Measurements from ENCODE around the gene TNFRSF9.
"Not testable (repeated sequence)": the region's sequence is repeated elsewhere in the genome, so short reads cannot be mapped to it uniquely, and the experiment has no call there.

TNFRSF9 gene

DNA sequence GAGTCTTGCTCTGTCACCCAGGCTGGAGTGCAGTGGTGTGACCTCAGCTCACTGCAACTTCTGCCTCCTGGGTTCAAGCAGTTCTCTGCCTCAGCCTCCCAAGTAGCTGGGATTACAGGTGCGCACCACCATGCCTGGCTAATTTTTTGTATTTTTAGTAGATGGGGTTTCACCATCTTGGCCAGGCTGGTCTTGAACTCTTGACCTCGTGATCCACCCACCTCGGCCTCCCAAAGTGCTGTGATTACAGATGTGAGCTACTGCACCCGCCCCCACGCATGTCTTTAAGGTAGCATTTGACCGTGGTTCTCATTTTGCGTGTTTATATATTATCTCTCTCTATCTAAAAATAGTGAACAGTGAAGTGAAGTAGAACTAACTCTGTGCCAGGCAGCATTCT lies 23.2 kb upstream of the TNFRSF9 start:
- H3K18ac ChIP-seq (ENCODE audit: low read depth in 1 of 2, low read length in 2 of 2); H2BK5ac ChIP-seq (ENCODE audit: low read depth, low read length, poor library complexity, severe bottlenecking); H3K4ac ChIP-seq (ENCODE audit: low read depth in 1 of 2, low read length in 2 of 2); H2BK120ac ChIP-seq (ENCODE audit: low read depth, low read length); H3K9ac ChIP-seq (ENCODE audit: low read length); H4K91ac ChIP-seq (ENCODE audit: low read length); H4K8ac ChIP-seq (ENCODE audit: low read length); H2BK12ac ChIP-seq (ENCODE audit: low read length in 2 of 2); H3K27me3 ChIP-seq (ENCODE audit: control insufficient read depth in 1 of 2, insufficient read depth in 1 of 2, low read length in 2 of 2); H3K4me1 ChIP-seq (ENCODE audit: control insufficient read depth, insufficient read depth, low read depth, low read length); H3K9me3 ChIP-seq (ENCODE audit: control insufficient read depth, low read length); H3K14ac ChIP-seq (ENCODE audit: low read length in 2 of 2); H3K4me3 ChIP-seq (ENCODE audit: insufficient read depth in 1 of 2, low read depth in 1 of 2, low read length in 2 of 2); H3K27ac ChIP-seq (ENCODE audit: low read length, poor library complexity, severe bottlenecking); H3K23ac ChIP-seq (ENCODE audit: low read length in 2 of 2); H2BK15ac ChIP-seq (ENCODE audit: low read depth, poor library complexity, severe bottlenecking); H3K79me1 ChIP-seq (replicated peaks; ENCODE audit: low read length, poor library complexity, severe bottlenecking); H2AFZ ChIP-seq (ENCODE audit: low read depth, low read length); H2AK5ac ChIP-seq (ENCODE audit: low read length, severe bottlenecking); DNase-seq; H3K4me2 ChIP-seq (ENCODE audit: low read length, poor library complexity, severe bottlenecking): not testable (repeated sequence)
- WGBS, result 100% methylated on average over 7 of the region's 7 CpGs
- H3K36me3 ChIP-seq (ENCODE audit: control insufficient read depth in 1 of 2, insufficient read depth in 2 of 2, low read depth in 1 of 2, low read length in 2 of 2), result peaks cover 25 to 53% of the 10 kb centered on the region in 2 experiments

DNA sequence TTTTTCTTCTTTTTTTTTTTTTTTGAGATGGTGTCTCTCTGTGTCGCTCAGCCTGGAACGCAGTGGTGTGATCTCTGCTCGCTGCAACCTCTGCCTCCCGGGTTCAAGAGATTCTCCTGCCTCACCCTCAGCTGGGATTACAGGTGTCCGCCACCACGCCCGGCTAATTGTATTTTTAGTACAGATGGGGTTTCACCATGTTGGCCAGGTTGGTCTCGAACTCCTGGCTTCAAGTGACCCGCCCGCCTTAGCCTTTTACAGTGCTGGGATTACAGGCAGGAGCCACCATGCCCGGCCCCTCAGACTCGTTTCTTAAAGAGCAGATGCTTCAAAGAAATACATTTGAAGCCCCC lies 22.7 kb upstream of the TNFRSF9 start:
- not testable (repeated sequence) for DNase-seq; H3K4me1 ChIP-seq (ENCODE audit: control insufficient read depth, insufficient read depth, low read depth, low read length); H2BK5ac ChIP-seq (ENCODE audit: low read depth, low read length, poor library complexity, severe bottlenecking); H3K9me3 ChIP-seq (ENCODE audit: control insufficient read depth, low read length); H3K14ac ChIP-seq (ENCODE audit: low read length in 2 of 2); H3K4ac ChIP-seq (ENCODE audit: low read depth in 1 of 2, low read length in 2 of 2); H3K4me2 ChIP-seq (ENCODE audit: low read length, poor library complexity, severe bottlenecking); H2BK120ac ChIP-seq (ENCODE audit: low read depth, low read length); H4K91ac ChIP-seq (ENCODE audit: low read length); H3K18ac ChIP-seq (ENCODE audit: low read depth in 1 of 2, low read length in 2 of 2); H3K27me3 ChIP-seq (ENCODE audit: control insufficient read depth in 1 of 2, insufficient read depth in 1 of 2, low read length in 2 of 2); H3K79me1 ChIP-seq (replicated peaks; ENCODE audit: low read length, poor library complexity, severe bottlenecking); H2BK15ac ChIP-seq (ENCODE audit: low read depth, poor library complexity, severe bottlenecking); H2AK5ac ChIP-seq (ENCODE audit: low read length, severe bottlenecking); H2BK12ac ChIP-seq (ENCODE audit: low read length in 2 of 2); H4K8ac ChIP-seq (ENCODE audit: low read length); H2AFZ ChIP-seq (ENCODE audit: low read depth, low read length); H3K9ac ChIP-seq (ENCODE audit: low read length); H3K23ac ChIP-seq (ENCODE audit: low read length in 2 of 2); H3K4me3 ChIP-seq (ENCODE audit: insufficient read depth in 1 of 2, low read depth in 1 of 2, low read length in 2 of 2); H3K27ac ChIP-seq (ENCODE audit: low read length, poor library complexity, severe bottlenecking)
- peaks cover 22 to 50% of the 10 kb centered on the region in 2 experiments for H3K36me3 ChIP-seq (ENCODE audit: control insufficient read depth in 1 of 2, insufficient read depth in 2 of 2, low read depth in 1 of 2, low read length in 2 of 2)
- 100% methylated on average over 12 of the region's 12 CpGs for WGBS

DNA sequence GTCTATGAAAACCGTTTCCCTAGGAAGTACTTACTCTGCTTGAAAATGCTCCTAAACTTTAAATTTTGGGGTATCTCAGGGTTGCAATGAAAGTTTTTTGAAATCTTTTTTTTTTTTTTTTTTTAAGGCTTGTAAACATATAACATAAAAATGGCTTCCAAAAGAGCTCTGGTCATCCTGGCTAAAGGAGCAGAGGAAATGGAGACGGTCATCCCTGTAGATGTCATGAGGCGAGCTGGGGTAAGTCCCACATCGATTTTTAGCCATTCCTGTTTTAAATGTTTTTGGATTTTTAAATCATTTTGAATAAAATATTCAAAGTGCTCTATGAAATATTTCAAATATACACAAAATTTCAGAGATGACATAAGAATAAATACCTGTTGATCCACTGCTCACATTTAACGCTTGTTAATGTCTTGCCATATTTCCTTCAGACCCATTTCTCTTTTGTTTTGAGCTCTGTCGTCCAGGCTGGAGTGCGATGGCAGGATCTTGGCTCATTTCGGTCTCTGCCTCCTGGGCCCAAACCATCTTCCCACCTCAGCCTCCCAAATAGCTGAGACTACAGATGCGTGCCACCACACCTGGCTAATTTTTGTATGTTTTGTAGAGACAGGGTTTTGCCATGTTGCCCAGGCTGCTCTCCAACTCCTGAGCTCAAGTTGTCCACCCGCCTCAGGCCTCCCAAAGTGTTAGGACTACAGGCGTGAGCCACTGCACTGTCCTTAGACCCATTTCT lies 22.2 kb upstream of the TNFRSF9 start:
- Histone ChIP-seq H3K14ac (ENCODE audit: low read length in 2 of 2) (no peak overlapping the region), H4K91ac (ENCODE audit: low read length) (no peak overlapping the region), H3K23ac (ENCODE audit: low read length in 2 of 2) (no peak overlapping the region), H3K4me3 (ENCODE audit: insufficient read depth in 1 of 2, low read depth in 1 of 2, low read length in 2 of 2) (peak overlapping the region in 1 of 2 experiments; percentile 96), H2BK15ac (ENCODE audit: low read depth, poor library complexity, severe bottlenecking) (no peak overlapping the region), H3K4me1 (ENCODE audit: control insufficient read depth, insufficient read depth, low read depth, low read length) (peaks cover 6% of the 10 kb centered on the region), H4K8ac (ENCODE audit: low read length) (no peak overlapping the region), H2AK5ac (ENCODE audit: low read length, severe bottlenecking) (no peak overlapping the region), H3K9me3 (ENCODE audit: control insufficient read depth, low read length) (no peaks in the 10 kb centered on the region), H3K27me3 (ENCODE audit: control insufficient read depth in 1 of 2, insufficient read depth in 1 of 2, low read length in 2 of 2) (no peaks in the 10 kb centered on the region), H3K9ac (ENCODE audit: low read length) (peak overlapping the region; percentile 90), H2BK120ac (ENCODE audit: low read depth, low read length) (no peak overlapping the region), H3K79me1 (replicated peaks; ENCODE audit: low read length, poor library complexity, severe bottlenecking) (peaks cover 5% of the 10 kb centered on the region), H2AFZ (ENCODE audit: low read depth, low read length) (no peak overlapping the region), H3K18ac (ENCODE audit: low read depth in 1 of 2, low read length in 2 of 2) (no peak overlapping the region), H3K4me2 (ENCODE audit: low read length, poor library complexity, severe bottlenecking) (peak overlapping the region; percentile 45), H3K27ac (ENCODE audit: low read length, poor library complexity, severe bottlenecking) (no peak overlapping the region), H3K4ac (ENCODE audit: low read depth in 1 of 2, low read length in 2 of 2) (no peak overlapping the region), H3K36me3 (ENCODE audit: control insufficient read depth in 1 of 2, insufficient read depth in 2 of 2, low read depth in 1 of 2, low read length in 2 of 2) (peaks cover 21 to 48% of the 10 kb centered on the region in 2 experiments), H2BK12ac (ENCODE audit: low read length in 2 of 2) (no peak overlapping the region), H2BK5ac (ENCODE audit: low read depth, low read length, poor library complexity, severe bottlenecking) (no peak overlapping the region)
- WGBS, result 92% methylated on average over 9 of the region's 11 CpGs
- DNase-seq, result no peak

DNA sequence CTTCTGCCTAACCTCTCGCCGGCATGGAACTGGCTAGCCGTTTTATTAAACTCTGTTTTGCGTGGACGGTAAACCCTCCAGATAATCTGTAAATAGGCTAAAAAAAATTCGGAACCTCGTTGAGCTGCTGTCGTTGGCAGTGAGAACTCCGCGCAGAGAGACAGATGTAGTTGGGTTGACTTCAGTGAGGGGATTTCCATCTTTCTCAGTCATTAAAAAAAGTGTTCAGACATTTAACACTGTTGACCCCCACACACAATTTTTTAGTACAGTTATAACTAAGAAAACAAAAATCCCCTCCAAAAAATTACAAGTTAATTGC lies 21.3 kb upstream of the TNFRSF9 start:
- Histone ChIP-seq H3K4me2 (ENCODE audit: low read length, poor library complexity, severe bottlenecking) (peak overlapping the region; percentile 79), H3K14ac (ENCODE audit: low read length in 2 of 2) (no peak overlapping the region), H3K36me3 (ENCODE audit: control insufficient read depth in 1 of 2, insufficient read depth in 2 of 2, low read depth in 1 of 2, low read length in 2 of 2) (peaks cover 19 to 40% of the 10 kb centered on the region in 2 experiments), H3K27ac (ENCODE audit: low read length, poor library complexity, severe bottlenecking) (peak overlapping the region; percentile 50), H3K9ac (ENCODE audit: low read length) (peak overlapping the region; percentile 90), H3K79me1 (replicated peaks; ENCODE audit: low read length, poor library complexity, severe bottlenecking) (peaks cover 4% of the 10 kb centered on the region), H2AK5ac (ENCODE audit: low read length, severe bottlenecking) (no peak overlapping the region), H2BK5ac (ENCODE audit: low read depth, low read length, poor library complexity, severe bottlenecking) (no peak overlapping the region), H3K4ac (ENCODE audit: low read depth in 1 of 2, low read length in 2 of 2) (peak overlapping the region; percentile 96 to 99), H3K4me1 (ENCODE audit: control insufficient read depth, insufficient read depth, low read depth, low read length) (peaks cover 3% of the 10 kb centered on the region), H3K27me3 (ENCODE audit: control insufficient read depth in 1 of 2, insufficient read depth in 1 of 2, low read length in 2 of 2) (no peaks in the 10 kb centered on the region), H3K4me3 (ENCODE audit: insufficient read depth in 1 of 2, low read depth in 1 of 2, low read length in 2 of 2) (peak overlapping the region; percentile 96 to 100), H4K91ac (ENCODE audit: low read length) (peak overlapping the region; percentile 100), H3K18ac (ENCODE audit: low read depth in 1 of 2, low read length in 2 of 2) (peak overlapping the region; percentile 99), H2BK15ac (ENCODE audit: low read depth, poor library complexity, severe bottlenecking) (peak overlapping the region; percentile 99), H3K23ac (ENCODE audit: low read length in 2 of 2) (no peak overlapping the region), H2BK120ac (ENCODE audit: low read depth, low read length) (no peak overlapping the region), H4K8ac (ENCODE audit: low read length) (peak overlapping the region; percentile 99), H2AFZ (ENCODE audit: low read depth, low read length) (peak overlapping the region; percentile 89), H3K9me3 (ENCODE audit: control insufficient read depth, low read length) (no peaks in the 10 kb centered on the region), H2BK12ac (ENCODE audit: low read length in 2 of 2) (no peak overlapping the region)
- 2% methylated on average over 10 of the region's 10 CpGs for WGBS
- DNase-seq, result peak; percentile 75
